SK-N-SH (cell line): Measurements from ENCODE around the gene PPL.

Experiments
- ELF1 ChIP-seq: IDR thresholded peaks from 2 replicates; pipeline ENCODE4 v1.4.0; 2012
- EP300 ChIP-seq, 2 experiments: IDR thresholded peaks; 2 replicates each; pipeline versions ENCODE4 v1.4.0 to v1.6.1; 2012; ENCODE audit warnings: borderline replicate concordance in 1 of 2, low read depth in 1 of 2, low read length in 1 of 2
- NFIC ChIP-seq: IDR thresholded peaks from 2 replicates; pipeline ENCODE4 v1.4.0; 2012; ENCODE audit warnings: borderline replicate concordance
- POLR2AphosphoS5 ChIP-seq: IDR thresholded peaks from 2 replicates; pipeline ENCODE4 v1.6.1; 2012; ENCODE audit warnings: low read depth, low read length
- TF ChIP-seq, protein P1 (sequence below): fragments of 200-600 bp; sonication (generic); IDR thresholded peaks from 2 replicates; pipeline ENCODE4 v1.6.1; 2017; ENCODE audit warnings: antibody characterized with exemption, mild to moderate bottlenecking, moderate library complexity
- TF ChIP-seq, protein P2 (sequence below): IDR thresholded peaks from 2 replicates; pipeline ENCODE4 v1.4.0; 2012; ENCODE audit warnings: low read depth, borderline replicate concordance
- TF ChIP-seq, protein P3 (sequence below): IDR thresholded peaks from 2 replicates; pipeline ENCODE4 v1.4.0; 2012; ENCODE audit warnings: low read depth
- TF ChIP-seq, protein P4 (sequence below): IDR thresholded peaks from 2 replicates; pipeline ENCODE4; 2012

DNA sequence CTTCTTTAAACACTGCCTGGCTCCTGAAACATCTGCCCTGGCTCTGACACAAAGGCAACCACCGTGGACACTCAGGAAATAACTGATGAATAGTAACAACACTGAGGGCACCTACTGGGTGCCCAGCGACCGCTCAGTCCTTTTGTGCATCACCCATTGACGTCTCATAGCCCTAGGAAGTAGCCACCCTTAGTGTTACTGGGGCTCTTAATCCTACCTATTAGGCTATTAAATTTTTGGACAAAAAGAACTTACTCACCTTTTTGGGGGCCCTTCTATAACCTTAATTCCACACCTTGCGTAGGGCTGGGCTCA lies 11.7 kb downstream of the PPL start:
- TF ChIP-seq, protein P1, sequence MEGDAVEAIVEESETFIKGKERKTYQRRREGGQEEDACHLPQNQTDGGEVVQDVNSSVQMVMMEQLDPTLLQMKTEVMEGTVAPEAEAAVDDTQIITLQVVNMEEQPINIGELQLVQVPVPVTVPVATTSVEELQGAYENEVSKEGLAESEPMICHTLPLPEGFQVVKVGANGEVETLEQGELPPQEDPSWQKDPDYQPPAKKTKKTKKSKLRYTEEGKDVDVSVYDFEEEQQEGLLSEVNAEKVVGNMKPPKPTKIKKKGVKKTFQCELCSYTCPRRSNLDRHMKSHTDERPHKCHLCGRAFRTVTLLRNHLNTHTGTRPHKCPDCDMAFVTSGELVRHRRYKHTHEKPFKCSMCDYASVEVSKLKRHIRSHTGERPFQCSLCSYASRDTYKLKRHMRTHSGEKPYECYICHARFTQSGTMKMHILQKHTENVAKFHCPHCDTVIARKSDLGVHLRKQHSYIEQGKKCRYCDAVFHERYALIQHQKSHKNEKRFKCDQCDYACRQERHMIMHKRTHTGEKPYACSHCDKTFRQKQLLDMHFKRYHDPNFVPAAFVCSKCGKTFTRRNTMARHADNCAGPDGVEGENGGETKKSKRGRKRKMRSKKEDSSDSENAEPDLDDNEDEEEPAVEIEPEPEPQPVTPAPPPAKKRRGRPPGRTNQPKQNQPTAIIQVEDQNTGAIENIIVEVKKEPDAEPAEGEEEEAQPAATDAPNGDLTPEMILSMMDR, result no peak
- TF ChIP-seq, protein P2, sequence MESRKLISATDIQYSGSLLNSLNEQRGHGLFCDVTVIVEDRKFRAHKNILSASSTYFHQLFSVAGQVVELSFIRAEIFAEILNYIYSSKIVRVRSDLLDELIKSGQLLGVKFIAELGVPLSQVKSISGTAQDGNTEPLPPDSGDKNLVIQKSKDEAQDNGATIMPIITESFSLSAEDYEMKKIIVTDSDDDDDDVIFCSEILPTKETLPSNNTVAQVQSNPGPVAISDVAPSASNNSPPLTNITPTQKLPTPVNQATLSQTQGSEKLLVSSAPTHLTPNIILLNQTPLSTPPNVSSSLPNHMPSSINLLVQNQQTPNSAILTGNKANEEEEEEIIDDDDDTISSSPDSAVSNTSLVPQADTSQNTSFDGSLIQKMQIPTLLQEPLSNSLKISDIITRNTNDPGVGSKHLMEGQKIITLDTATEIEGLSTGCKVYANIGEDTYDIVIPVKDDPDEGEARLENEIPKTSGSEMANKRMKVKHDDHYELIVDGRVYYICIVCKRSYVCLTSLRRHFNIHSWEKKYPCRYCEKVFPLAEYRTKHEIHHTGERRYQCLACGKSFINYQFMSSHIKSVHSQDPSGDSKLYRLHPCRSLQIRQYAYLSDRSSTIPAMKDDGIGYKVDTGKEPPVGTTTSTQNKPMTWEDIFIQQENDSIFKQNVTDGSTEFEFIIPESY, result no peak
- no peak for TF ChIP-seq NFIC
- TF ChIP-seq, protein P3, sequence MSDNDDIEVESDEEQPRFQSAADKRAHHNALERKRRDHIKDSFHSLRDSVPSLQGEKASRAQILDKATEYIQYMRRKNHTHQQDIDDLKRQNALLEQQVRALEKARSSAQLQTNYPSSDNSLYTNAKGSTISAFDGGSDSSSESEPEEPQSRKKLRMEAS, result no peak
- no peak for TF ChIP-seq EP300 (IDR thresholded peaks at IDR 0.05; ENCODE audit: borderline replicate concordance in 1 of 2, low read depth in 1 of 2, low read length in 1 of 2)
- no peak for TF ChIP-seq ELF1
- TF ChIP-seq, protein P4, sequence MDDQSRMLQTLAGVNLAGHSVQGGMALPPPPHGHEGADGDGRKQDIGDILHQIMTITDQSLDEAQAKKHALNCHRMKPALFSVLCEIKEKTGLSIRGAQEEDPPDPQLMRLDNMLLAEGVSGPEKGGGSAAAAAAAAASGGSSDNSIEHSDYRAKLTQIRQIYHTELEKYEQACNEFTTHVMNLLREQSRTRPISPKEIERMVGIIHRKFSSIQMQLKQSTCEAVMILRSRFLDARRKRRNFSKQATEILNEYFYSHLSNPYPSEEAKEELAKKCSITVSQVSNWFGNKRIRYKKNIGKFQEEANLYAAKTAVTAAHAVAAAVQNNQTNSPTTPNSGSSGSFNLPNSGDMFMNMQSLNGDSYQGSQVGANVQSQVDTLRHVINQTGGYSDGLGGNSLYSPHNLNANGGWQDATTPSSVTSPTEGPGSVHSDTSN, result no peak
- no peak for TF ChIP-seq POLR2AphosphoS5
